PFSK-1 (cell line): Measurements from ENCODE around the gene CCDC177.

Source experiments
- FOXP2 ChIP-seq: optimal IDR thresholded peaks from 2 replicates; pipeline ENCODE3; 2011; ENCODE audit warnings: borderline replicate concordance, control low read depth, inconsistent platforms; ENCODE audit not compliant: insufficient read depth; ENCODE audit errors: extremely low read length, extremely low read depth
- POLR2AphosphoS5 ChIP-seq: IDR thresholded peaks from 2 replicates; pipeline ENCODE4 v1.6.1; 2012; ENCODE audit warnings: low read depth, mild to moderate bottlenecking, control low read depth, low read length, moderate library complexity
- REST ChIP-seq, 2 experiments: IDR thresholded peaks; 2 replicates each; pipeline versions ENCODE4 v1.6.1 to v1.8.0; 2011 to 2012; ENCODE audit warnings: low read depth in 2 of 2, low read length in 2 of 2, control low read depth in 1 of 2, inconsistent platforms in 1 of 2, mild to moderate bottlenecking in 1 of 2, moderate library complexity in 1 of 2; ENCODE audit not compliant: insufficient read depth in 1 of 2
- SIN3A ChIP-seq: IDR thresholded peaks from 2 replicates; pipeline ENCODE4 v1.6.1; 2012; ENCODE audit warnings: mild to moderate bottlenecking, low read length, moderate library complexity, borderline replicate concordance; ENCODE audit not compliant: insufficient read depth
- TAF1 ChIP-seq: IDR thresholded peaks from 2 replicates; pipeline ENCODE4 v1.6.1; 2012; ENCODE audit warnings: low read length, control low read depth, borderline replicate concordance; ENCODE audit not compliant: insufficient read depth

Gene CCDC177

GRCh38 chr14:69572841-69573135, 1.9 kb downstream of the CCDC177 start:
- no peak for TF ChIP-seq TAF1
- TF ChIP-seq FOXP2: no peak
- no peak for TF ChIP-seq SIN3A
- TF ChIP-seq POLR2AphosphoS5: no peak
- TF ChIP-seq REST (IDR thresholded peaks at IDR 0.05; ENCODE audit: insufficient read depth in 1 of 2, low read depth in 2 of 2, low read length in 2 of 2): no peak

- TF ChIP-seq POLR2AphosphoS5 (no peak), TAF1 (no peak), SIN3A (no peak), FOXP2 (no peak), REST (IDR thresholded peaks at IDR 0.05; ENCODE audit: insufficient read depth in 1 of 2, low read depth in 2 of 2, low read length in 2 of 2) (no peak)
These were observed 2.4 kb downstream of the CCDC177 start for GRCh38 chr14:69572030-69572840.

GRCh38 chr14:69571449-69572029, 3.1 kb downstream of the CCDC177 start:
- TF ChIP-seq SIN3A (no peak), TAF1 (no peak), FOXP2 (no peak), POLR2AphosphoS5 (no peak), REST (IDR thresholded peaks at IDR 0.05; ENCODE audit: insufficient read depth in 1 of 2, low read depth in 2 of 2, low read length in 2 of 2) (no peak)

- TF ChIP-seq TAF1 (no peak), FOXP2 (no peak), REST (IDR thresholded peaks at IDR 0.05; ENCODE audit: insufficient read depth in 1 of 2, low read depth in 2 of 2, low read length in 2 of 2) (no peak), POLR2AphosphoS5 (no peak), SIN3A (no peak)
These were observed 3.8 kb downstream of the CCDC177 start for GRCh38 chr14:69570836-69571330.
